Epithelial cell of prostate (primary cell): Measurements from ENCODE around the gene NECAB3.
A peak's percentile ranks its signal among the peaks of the same experiment; 100 is the strongest.
"Not testable (repeated sequence)": the region's sequence is repeated elsewhere in the genome, so short reads cannot be mapped to it uniquely, and the experiment has no call there.

Source experiments
- DNase-seq: peaks from one replicate; pipeline ENCODE4 v3.0.0-alpha.2; 2011; ENCODE audit warnings: low read depth, low spot score
- H3K27ac ChIP-seq: fragments of 450-650 bp; 2 replicates; pipeline ENCODE4 v1.5.1; 2017; ENCODE audit warnings: mild to moderate bottlenecking

Gene NECAB3

GRCh38 chr20:33674294-33675135, at the start of gene NECAB3:
NECAB3 (minus strand) TSS chr20:33674428; CDS start chr20:33674352, 76 bp downstream.
- no peak for DNase-seq
- no peak within 1 kb of the TSS for H3K27ac ChIP-seq

- no peak overlapping the region for H3K27ac ChIP-seq
- no peak for DNase-seq
These were observed 47.3 kb upstream of the NECAB3 start for GRCh38 chr20:33721391-33722140.

- DNase-seq: peak; percentile 94
- H3K27ac ChIP-seq: no peak within 1 kb of the TSS
These were observed 45.9 kb upstream of the NECAB3 start, which contains the start of gene PXMP4 for GRCh38 chr20:33719989-33720709. PXMP4 (minus strand) TSS chr20:33720310; CDS start chr20:33720207, 103 bp downstream.

GRCh38 chr20:33719277-33719988, 45.2 kb upstream of the NECAB3 start:
- no peak for DNase-seq
- no peak overlapping the region for H3K27ac ChIP-seq

- no peak for DNase-seq
- no peak overlapping the region for H3K27ac ChIP-seq
These were observed 42.3 kb upstream of the NECAB3 start for GRCh38 chr20:33716498-33716897.

GRCh38 chr20:33713865-33714367, 39.7 kb upstream of the NECAB3 start:
- DNase-seq: no peak
- no peak overlapping the region for H3K27ac ChIP-seq

- no peak for DNase-seq
These were observed 37.2 kb upstream of the NECAB3 start for GRCh38 chr20:33711446-33711738.

GRCh38 chr20:33710681-33711445, 36.6 kb upstream of the NECAB3 start:
- no peak for DNase-seq
- no peak overlapping the region for H3K27ac ChIP-seq

More at GRCh38 chr20:33711446-33711738, 37.2 kb upstream of the NECAB3 start:
- H3K27ac ChIP-seq: no peak overlapping the region

- H3K27ac ChIP-seq: no peak overlapping the region
- no peak for DNase-seq
These were observed 35.8 kb upstream of the NECAB3 start for GRCh38 chr20:33709905-33710541.

GRCh38 chr20:33709398-33709797, 35.2 kb upstream of the NECAB3 start:
- no peak overlapping the region for H3K27ac ChIP-seq
- no peak for DNase-seq

GRCh38 chr20:33707668-33708067, 33.4 kb upstream of the NECAB3 start:
- no peak overlapping the region for H3K27ac ChIP-seq
- DNase-seq: no peak

GRCh38 chr20:33704197-33704924, 30.1 kb upstream of the NECAB3 start:
- no peak overlapping the region for H3K27ac ChIP-seq
- DNase-seq: peak; percentile 6

- DNase-seq: no peak
- H3K27ac ChIP-seq: no peak overlapping the region
These were observed 29.4 kb upstream of the NECAB3 start for GRCh38 chr20:33703498-33704137.

- DNase-seq: no peak
- H3K27ac ChIP-seq: no peak overlapping the region
These were observed 28.6 kb upstream of the NECAB3 start for GRCh38 chr20:33702861-33703260.

GRCh38 chr20:33701629-33702450, 27.6 kb upstream of the NECAB3 start:
- no peak for DNase-seq
- no peak overlapping the region for H3K27ac ChIP-seq

- H3K27ac ChIP-seq, DNase-seq: not testable (repeated sequence)
These were observed 26.6 kb upstream of the NECAB3 start for GRCh38 chr20:33700696-33701441.
